Kidney capillary endothelial cell (primary cell): ENCODE results near the gene SKIC2.
"Not testable (repeated sequence)": the region's sequence is repeated elsewhere in the genome, so short reads cannot be mapped to it uniquely, and the experiment has no call there.

Experiments used
- DNase-seq: peaks from one replicate; pipeline ENCODE4 v3.0.0-alpha.2; 2018; ENCODE audit warnings: low spot score

The SKIC2 gene

GRCh38 chr6:31969712-31970603 lies 11.0 kb downstream of the SKIC2 start:
- no peak for DNase-seq

GRCh38 chr6:31970604-31971271 lies 11.8 kb downstream of the SKIC2 start:
- no peak for DNase-seq

- no peak for DNase-seq
Observed at GRCh38 chr6:31971279-31971992, 12.5 kb downstream of the SKIC2 start.

- DNase-seq: peak; percentile 96
Observed at GRCh38 chr6:31971993-31972708, 13.2 kb downstream of the SKIC2 start, which contains the start of gene DXO. Gene DXO, minus strand, starts transcription at chr6:31972138. Its CDS starts 463 bp downstream, at chr6:31971675.

- DNase-seq: peak; percentile 14
Observed at GRCh38 chr6:31972709-31973350, 13.9 kb downstream of the SKIC2 start.

- not testable (repeated sequence) for DNase-seq
Observed at GRCh38 chr6:31976065-31976464, 17.1 kb downstream of the SKIC2 start.

GRCh38 chr6:31977816-31978431 lies 18.9 kb downstream of the SKIC2 start:
- no peak for DNase-seq

GRCh38 chr6:31978831-31979230 lies 19.9 kb downstream of the SKIC2 start:
- DNase-seq: no peak

GRCh38 chr6:31979238-31979898 lies 20.4 kb downstream of the SKIC2 start:
- DNase-seq: no peak

GRCh38 chr6:31980195-31980876 lies 21.4 kb downstream of the SKIC2 start:
- DNase-seq: not testable (repeated sequence)

- DNase-seq: not testable (repeated sequence)
Observed at GRCh38 chr6:31980998-31981397, 22.0 kb downstream of the SKIC2 start.

- DNase-seq: not testable (repeated sequence)
Observed at GRCh38 chr6:31981744-31982143, 22.8 kb downstream of the SKIC2 start, which contains the start of gene C4A. Gene C4A, plus strand, starts transcription at chr6:31982057. Its CDS starts 51 bp downstream, at chr6:31982108.

- DNase-seq: not testable (repeated sequence)
Observed at GRCh38 chr6:31989363-31989762, 30.4 kb downstream of the SKIC2 start.

- not testable (repeated sequence) for DNase-seq
Observed at GRCh38 chr6:31994421-31994820, 35.4 kb downstream of the SKIC2 start.

GRCh38 chr6:31996385-31996784 lies 37.4 kb downstream of the SKIC2 start:
- DNase-seq: not testable (repeated sequence)

GRCh38 chr6:32002546-32003268 lies 43.7 kb downstream of the SKIC2 start:
- DNase-seq: not testable (repeated sequence)

GRCh38 chr6:32003301-32003700 lies 44.3 kb downstream of the SKIC2 start:
- not testable (repeated sequence) for DNase-seq

- not testable (repeated sequence) for DNase-seq
Observed at GRCh38 chr6:32004393-32004792, 45.4 kb downstream of the SKIC2 start.
